HL-60 (cell line): ENCODE measurements around the gene DOCK10.

Source experiments
- DNase-seq, 2 experiments: peaks; one replicate each; pipeline ENCODE4 v3.0.0-alpha.2; 2010 to 2020; ENCODE audit warnings: low read depth in 1 of 2, low spot score in 1 of 2
- H3K27ac ChIP-seq: fragments of 250-450 bp; sonication (Bioruptor Pico); replicated peaks from 2 replicates; pipeline ENCODE4 v1.5.1; 2020; ENCODE audit warnings: mild to moderate bottlenecking, moderate library complexity
- H3K27me3 ChIP-seq: fragments of 250-450 bp; sonication (Bioruptor Pico); 2 replicates; pipeline ENCODE4 v1.5.1; 2021; ENCODE audit warnings: mild to moderate bottlenecking, moderate library complexity; ENCODE audit not compliant: insufficient read depth, poor library complexity, severe bottlenecking
- H3K4me3 ChIP-seq: replicated peaks from 2 replicates; pipeline ENCODE4 v1.5.1; 2011; ENCODE audit warnings: mild to moderate bottlenecking, control low read depth, low read length; ENCODE audit not compliant: insufficient read depth
- CTCF ChIP-seq: IDR thresholded peaks from one replicate; pipeline ENCODE4 v1.5.1; 2011; ENCODE audit warnings: low read length, control low read depth, inconsistent platforms; ENCODE audit not compliant: insufficient read depth
- GABPA ChIP-seq: IDR thresholded peaks from 2 replicates; pipeline ENCODE4 v1.6.1; 2012; ENCODE audit warnings: low read depth
- POLR2AphosphoS5 ChIP-seq: IDR thresholded peaks from 2 replicates; pipeline ENCODE4 v1.6.1; 2012; ENCODE audit warnings: low read depth
- REST ChIP-seq: IDR thresholded peaks from 2 replicates; pipeline ENCODE4 v1.6.1; 2012; ENCODE audit warnings: low read depth; ENCODE audit not compliant: insufficient replicate concordance
- SPI1 ChIP-seq: IDR thresholded peaks from 2 replicates; pipeline ENCODE4 v1.6.1; 2012; ENCODE audit warnings: low read depth, mild to moderate bottlenecking, borderline replicate concordance

Gene DOCK10

GRCh38 chr2:224990710-224991109, 51.6 kb downstream of the DOCK10 start:
- no peaks in the 10 kb centered on the region for H3K27me3 ChIP-seq
- no peak for DNase-seq
- H3K4me3 ChIP-seq: no peak overlapping the region
- no peak for TF ChIP-seq SPI1
- no peak for TF ChIP-seq POLR2AphosphoS5
- TF ChIP-seq CTCF: no peak
- no peak for TF ChIP-seq GABPA
- TF ChIP-seq REST: no peak
- no peak overlapping the region for H3K27ac ChIP-seq

GRCh38 chr2:224987733-224988132, 54.5 kb downstream of the DOCK10 start:
- H3K27ac ChIP-seq: no peak overlapping the region
- H3K4me3 ChIP-seq: no peak overlapping the region
- DNase-seq: no peak
- TF ChIP-seq GABPA (no peak), CTCF (no peak), POLR2AphosphoS5 (no peak), SPI1 (no peak), REST (no peak)
- no peaks in the 10 kb centered on the region for H3K27me3 ChIP-seq

GRCh38 chr2:224986477-224986876, 55.8 kb downstream of the DOCK10 start:
- Histone ChIP-seq H3K27me3 (no peaks in the 10 kb centered on the region), H3K4me3 (no peak overlapping the region), H3K27ac (no peak overlapping the region)
- TF ChIP-seq POLR2AphosphoS5: no peak
- no peak for TF ChIP-seq SPI1
- TF ChIP-seq GABPA: no peak
- TF ChIP-seq CTCF: no peak
- TF ChIP-seq REST: no peak
- DNase-seq: no peak
